Right atrium auricular region (tissue), 2 donors: ENCODE results near the gene FOXN1. TPM values are rescaled to one million over a fixed set of nuclear protein-coding genes. Genes with fewer than 3 reads are reported as not detected.

Experiments used
- DNase-seq: peaks from one replicate; pipeline ENCODE4 v3.0.0-alpha.2; 2019; ENCODE audit warnings: low spot score
- H3K27ac ChIP-seq, 2 donors: fragments of 200-600 bp; sonication (generic); 1 replicate in 1 of 2; 2 replicates in 1 of 2; pipeline ENCODE4 v1.5.1; 2016 to 2019
- H3K27me3 ChIP-seq, 2 donors: fragments of 200-600 bp; sonication (generic); one replicate each; pipeline versions ENCODE4 v1.5.1 to v1.6.0; 2017 to 2019
- H3K36me3 ChIP-seq: fragments of 200-600 bp; sonication (generic); one replicate; pipeline ENCODE4 v1.5.1; 2016
- H3K4me1 ChIP-seq, 2 donors: fragments of 200-600 bp; sonication (generic); one replicate each; pipeline versions ENCODE4 v1.5.1 to v1.6.0; 2017 to 2019
- H3K4me3 ChIP-seq, 2 donors: fragments of 200-600 bp; sonication (generic); 1 replicate in 1 of 2; 2 replicates in 1 of 2; pipeline ENCODE4 v1.5.1; 2017 to 2019; ENCODE audit warnings: mild to moderate bottlenecking in 1 of 2, moderate library complexity in 1 of 2
- H3K9me3 ChIP-seq, 2 donors: fragments of 200-600 bp; sonication (generic); one replicate each; pipeline ENCODE4 v1.5.1; 2019
- total RNA-seq, 2 donors: library from RNA; depleted of rRNA; stranded (reverse); fragments of >200 nt; gene quantifications; one replicate each; pipeline ENCODE4 v1.1.0, GENCODE V29; 2016
- TF ChIP-seq, protein P1 (sequence below), 2 donors: fragments of 200-600 bp; sonication (generic); IDR thresholded peaks; one replicate each; pipeline ENCODE4 v1.5.1; 2019; ENCODE audit warnings: antibody characterized with exemption in 2 of 2

The FOXN1 gene
- total RNA-seq, 2 donors from 2014 or later = not detected

DNA sequence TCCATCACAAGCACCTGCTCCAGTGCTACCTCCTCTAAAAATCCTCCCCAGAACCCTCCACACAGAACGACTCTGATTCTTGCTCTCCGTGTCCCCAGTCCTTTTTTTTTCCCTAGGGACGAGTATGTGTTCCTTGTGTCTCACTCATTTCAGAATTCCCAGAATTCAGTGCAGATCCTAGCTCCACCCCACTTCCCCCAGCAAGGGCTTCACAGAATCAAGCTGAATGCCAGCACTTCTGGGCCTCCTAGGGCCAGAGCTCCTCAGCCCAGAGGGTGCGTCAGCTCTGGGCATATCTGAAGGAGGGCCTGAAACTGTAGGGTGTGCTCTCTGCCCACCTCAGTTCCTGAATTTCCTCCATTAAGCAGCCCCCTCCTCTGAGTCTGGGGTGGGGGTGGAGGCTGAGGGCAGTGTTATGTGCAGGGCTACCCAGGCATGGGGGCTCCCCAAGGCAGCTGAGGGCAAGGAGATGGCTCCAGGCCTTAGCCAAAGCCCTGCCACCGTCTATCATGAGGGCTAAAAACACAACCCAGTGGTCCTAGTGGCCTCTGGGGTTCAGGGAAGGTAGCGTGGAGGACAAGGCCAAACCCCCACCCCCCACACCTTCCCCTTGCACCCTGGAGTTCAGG is 39.8 kb downstream of the FOXN1 start:
- Histone ChIP-seq H3K27ac (no peak overlapping the region), H3K4me3 (no peak overlapping the region), H3K9me3 (no peaks in the 10 kb centered on the region), H3K27me3 (no peaks in the 10 kb centered on the region), H3K4me1 (peaks cover 0 to 7% of the 10 kb centered on the region in 2 donors), H3K36me3 (peaks cover 12% of the 10 kb centered on the region)
- TF ChIP-seq, protein P1, sequence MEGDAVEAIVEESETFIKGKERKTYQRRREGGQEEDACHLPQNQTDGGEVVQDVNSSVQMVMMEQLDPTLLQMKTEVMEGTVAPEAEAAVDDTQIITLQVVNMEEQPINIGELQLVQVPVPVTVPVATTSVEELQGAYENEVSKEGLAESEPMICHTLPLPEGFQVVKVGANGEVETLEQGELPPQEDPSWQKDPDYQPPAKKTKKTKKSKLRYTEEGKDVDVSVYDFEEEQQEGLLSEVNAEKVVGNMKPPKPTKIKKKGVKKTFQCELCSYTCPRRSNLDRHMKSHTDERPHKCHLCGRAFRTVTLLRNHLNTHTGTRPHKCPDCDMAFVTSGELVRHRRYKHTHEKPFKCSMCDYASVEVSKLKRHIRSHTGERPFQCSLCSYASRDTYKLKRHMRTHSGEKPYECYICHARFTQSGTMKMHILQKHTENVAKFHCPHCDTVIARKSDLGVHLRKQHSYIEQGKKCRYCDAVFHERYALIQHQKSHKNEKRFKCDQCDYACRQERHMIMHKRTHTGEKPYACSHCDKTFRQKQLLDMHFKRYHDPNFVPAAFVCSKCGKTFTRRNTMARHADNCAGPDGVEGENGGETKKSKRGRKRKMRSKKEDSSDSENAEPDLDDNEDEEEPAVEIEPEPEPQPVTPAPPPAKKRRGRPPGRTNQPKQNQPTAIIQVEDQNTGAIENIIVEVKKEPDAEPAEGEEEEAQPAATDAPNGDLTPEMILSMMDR (IDR thresholded peaks at IDR 0.05) = no peak
- DNase-seq = no peak

DNA sequence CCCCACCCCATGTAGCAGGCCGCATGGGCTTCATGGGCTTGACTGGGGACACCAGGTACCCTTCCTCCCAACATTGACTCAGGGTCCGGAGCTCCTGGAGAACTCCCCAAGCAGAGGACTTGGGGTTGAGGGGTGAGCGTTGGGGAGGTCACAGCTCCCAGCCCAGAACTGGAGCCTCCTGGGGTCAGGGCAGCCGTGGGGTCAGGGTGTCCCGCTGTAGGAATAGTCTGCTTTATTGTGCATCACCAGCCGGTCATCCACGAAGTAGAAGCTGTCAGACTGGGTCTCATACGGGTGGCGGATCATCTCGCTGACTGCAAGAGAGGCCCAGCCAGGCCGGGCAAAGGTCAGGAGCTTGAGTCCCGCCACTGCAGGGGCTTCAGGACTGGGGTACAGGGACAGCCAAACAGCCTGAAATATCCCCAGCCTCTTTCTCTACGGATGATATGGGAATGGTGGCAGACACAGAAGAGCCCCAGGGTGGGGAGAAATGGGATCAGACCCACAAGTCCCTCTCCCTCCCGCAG is 41.0 kb downstream of the FOXN1 start:
- no peak overlapping the region for H3K27ac ChIP-seq

DNA sequence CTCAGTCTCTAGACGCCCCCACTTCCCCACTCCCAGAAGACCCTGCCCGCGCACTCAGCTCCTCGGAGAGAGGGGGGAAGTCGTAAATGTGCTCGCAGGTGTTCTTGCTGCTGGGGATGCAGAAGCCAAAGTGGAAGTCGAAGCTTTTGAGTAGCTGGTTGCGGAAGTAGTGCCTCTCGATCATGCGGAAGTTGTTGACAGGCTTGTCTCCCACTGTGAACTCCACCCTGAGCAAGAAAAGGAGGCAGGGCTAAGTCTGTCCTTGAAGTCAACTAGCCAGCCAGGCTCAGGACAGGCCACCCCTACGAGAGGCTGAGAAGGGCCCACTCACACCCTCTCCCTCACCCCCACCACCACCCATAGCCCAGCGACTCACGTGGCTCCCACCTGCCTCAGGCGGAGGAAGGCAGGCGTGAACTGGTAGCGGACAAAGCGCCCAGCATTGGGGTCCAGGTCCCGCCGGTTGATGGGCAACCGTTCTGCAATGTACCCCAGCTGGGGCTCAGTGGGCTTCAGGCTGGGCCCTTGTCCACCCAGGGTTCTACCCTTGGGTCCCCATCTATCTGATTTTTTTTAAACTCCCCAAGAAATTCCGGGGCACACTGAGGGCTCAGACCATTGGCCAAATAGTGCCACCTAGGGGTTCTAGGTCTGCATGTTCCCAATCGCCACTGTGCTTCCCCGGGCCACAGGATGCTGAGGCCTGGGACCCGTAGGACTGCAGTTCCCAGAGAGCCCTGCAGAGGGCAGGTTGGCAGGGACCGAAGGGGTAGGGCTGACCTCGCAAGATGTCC is 41.7 kb downstream of the FOXN1 start:
- DNase-seq = peak; percentile 73
- peaks cover 0 to 23% of the 10 kb centered on the region in 2 donors for H3K4me1 ChIP-seq
- H3K27ac ChIP-seq = no peak overlapping the region
- no peaks in the 10 kb centered on the region for H3K9me3 ChIP-seq
- no peak overlapping the region for H3K4me3 ChIP-seq
- peaks cover 12% of the 10 kb centered on the region for H3K36me3 ChIP-seq
- TF ChIP-seq, protein P1 (IDR thresholded peaks at IDR 0.05) = peak; percentile 85 to 89
- H3K27me3 ChIP-seq = no peaks in the 10 kb centered on the region

More for the DNA sequence above, 41.0 kb downstream of the FOXN1 start:
- peaks cover 12% of the 10 kb centered on the region for H3K36me3 ChIP-seq
- no peak overlapping the region for H3K4me3 ChIP-seq
- H3K27me3 ChIP-seq = no peaks in the 10 kb centered on the region
- TF ChIP-seq, protein P1 (IDR thresholded peaks at IDR 0.05) = no peak
- DNase-seq = no peak
- peaks cover 0 to 19% of the 10 kb centered on the region in 2 donors for H3K4me1 ChIP-seq
- H3K9me3 ChIP-seq = no peaks in the 10 kb centered on the region

DNA sequence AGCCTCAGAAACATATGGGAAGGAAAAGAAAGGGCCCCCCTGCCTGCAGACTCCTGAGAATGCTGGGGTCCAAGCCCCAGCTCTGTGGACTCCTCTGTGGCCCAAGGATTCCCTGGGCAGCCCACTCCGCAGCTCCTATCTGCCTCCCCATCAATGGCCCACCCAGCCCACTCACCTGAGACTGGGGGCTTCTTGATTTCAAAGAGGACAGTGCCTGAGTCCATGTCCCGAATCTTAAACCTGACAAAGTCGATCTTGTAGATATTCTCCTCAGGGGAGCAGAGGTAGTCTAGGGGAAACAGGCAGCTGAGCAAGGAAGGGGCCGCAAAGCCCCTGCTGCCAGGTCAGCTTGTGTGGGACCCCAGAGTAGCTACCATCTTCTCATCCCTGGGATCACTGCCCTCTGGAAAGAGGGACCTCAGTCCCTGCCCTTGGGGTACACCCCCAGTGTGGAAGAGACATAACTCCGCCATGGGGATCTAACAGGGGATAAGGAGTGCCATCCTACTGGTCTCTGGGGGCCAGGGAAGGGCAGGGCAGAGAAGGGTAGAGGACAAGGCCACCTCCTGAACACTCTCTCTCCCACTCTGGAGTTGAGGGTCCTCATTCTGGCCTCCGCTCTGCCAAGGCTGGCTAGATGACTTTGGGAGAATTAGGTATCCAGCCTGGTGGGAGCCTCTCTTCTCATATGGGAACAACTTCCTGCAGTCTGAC is 42.4 kb downstream of the FOXN1 start:
- no peaks in the 10 kb centered on the region for H3K27me3 ChIP-seq
- H3K4me3 ChIP-seq = no peak overlapping the region
- H3K4me1 ChIP-seq = peaks cover 0 to 25% of the 10 kb centered on the region in 2 donors
- no peaks in the 10 kb centered on the region for H3K9me3 ChIP-seq
- peaks cover 13% of the 10 kb centered on the region for H3K36me3 ChIP-seq
- TF ChIP-seq, protein P1 (IDR thresholded peaks at IDR 0.05) = no peak
- no peak for DNase-seq
- no peak overlapping the region for H3K27ac ChIP-seq

DNA sequence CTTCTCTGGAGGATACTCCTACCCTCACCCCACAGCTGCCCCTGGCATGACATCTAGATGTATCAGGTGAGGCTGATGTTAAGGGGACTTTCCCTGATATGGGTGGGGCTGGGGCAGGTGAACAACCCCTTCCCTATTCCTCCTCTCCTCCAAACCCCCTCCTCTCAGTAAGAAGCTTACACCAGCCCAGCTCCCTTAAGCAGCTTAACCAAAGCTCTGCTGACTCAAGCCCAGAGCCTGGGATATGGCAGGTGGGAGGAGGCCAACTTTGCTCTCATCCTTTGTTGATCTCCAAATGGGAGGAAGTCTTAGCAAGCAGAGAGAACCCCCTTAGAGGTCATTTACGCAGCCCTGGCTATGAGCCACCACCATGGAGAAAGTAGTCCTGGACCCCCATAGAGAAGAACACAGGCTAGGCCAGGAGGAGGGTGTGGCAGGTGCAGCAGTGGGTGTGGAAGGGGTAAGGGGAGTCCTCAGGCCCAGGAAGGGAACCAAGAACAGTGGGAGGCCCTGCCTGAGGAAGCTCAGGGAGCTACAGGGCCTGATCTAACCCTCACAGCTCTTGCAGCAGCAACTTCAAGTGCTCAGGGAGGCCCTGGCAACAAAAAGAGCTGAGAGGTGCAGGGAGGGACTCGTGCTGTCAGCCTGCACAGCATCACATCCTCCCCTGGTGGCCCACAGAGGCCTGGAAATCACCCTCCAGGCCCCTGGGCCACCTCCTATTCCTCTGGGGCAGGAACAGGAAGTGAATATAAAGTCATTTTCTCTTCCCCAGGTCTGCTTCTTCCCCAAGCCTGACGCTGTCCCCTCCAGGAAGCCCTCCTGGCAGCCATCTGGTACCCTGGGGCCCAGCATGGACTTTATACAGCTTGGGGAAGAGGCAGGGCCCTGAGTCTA is 43.3 kb downstream of the FOXN1 start:
- Histone ChIP-seq H3K4me3 (no peak overlapping the region), H3K36me3 (peaks cover 23% of the 10 kb centered on the region), H3K27ac (no peak overlapping the region), H3K9me3 (no peaks in the 10 kb centered on the region), H3K4me1 (peaks cover 0 to 25% of the 10 kb centered on the region in 2 donors), H3K27me3 (no peaks in the 10 kb centered on the region)
- DNase-seq = no peak
- TF ChIP-seq, protein P1 (IDR thresholded peaks at IDR 0.05) = no peak
